ENCODE measurements around the gene EFNA2.

EFNA2 gene

DNA sequence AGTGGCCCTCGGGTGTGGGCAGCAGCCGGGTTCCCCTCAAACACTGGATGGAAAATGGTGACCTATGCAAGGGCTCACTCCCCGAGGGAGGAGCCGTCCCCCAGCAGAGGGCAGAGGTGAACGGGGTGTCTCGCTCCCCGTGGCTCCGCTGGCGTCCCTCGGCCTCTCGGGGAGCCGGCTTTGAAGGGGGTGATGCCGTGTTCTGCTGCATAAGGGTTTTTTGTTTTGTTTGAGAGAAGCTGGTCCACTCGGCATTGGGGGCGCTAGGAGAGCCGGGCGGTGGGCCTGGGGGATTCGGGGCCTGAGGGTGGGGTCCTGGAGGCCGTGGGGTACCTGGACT, 4.0 kb downstream of the EFNA2 start:
- no peaks in the 10 kb centered on the region for H3K9me2 ChIP-seq (replicated peaks; ENCODE audit: insufficient read depth, low read length)
- TF ChIP-seq, protein P1, sequence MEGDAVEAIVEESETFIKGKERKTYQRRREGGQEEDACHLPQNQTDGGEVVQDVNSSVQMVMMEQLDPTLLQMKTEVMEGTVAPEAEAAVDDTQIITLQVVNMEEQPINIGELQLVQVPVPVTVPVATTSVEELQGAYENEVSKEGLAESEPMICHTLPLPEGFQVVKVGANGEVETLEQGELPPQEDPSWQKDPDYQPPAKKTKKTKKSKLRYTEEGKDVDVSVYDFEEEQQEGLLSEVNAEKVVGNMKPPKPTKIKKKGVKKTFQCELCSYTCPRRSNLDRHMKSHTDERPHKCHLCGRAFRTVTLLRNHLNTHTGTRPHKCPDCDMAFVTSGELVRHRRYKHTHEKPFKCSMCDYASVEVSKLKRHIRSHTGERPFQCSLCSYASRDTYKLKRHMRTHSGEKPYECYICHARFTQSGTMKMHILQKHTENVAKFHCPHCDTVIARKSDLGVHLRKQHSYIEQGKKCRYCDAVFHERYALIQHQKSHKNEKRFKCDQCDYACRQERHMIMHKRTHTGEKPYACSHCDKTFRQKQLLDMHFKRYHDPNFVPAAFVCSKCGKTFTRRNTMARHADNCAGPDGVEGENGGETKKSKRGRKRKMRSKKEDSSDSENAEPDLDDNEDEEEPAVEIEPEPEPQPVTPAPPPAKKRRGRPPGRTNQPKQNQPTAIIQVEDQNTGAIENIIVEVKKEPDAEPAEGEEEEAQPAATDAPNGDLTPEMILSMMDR (IDR thresholded peaks at IDR 0.05; ENCODE audit: insufficient read depth, low read length, poor library complexity, severe bottlenecking), result no peak
- TF ChIP-seq EZH2phosphoT487 (conservative IDR thresholded peaks at IDR 0.05; ENCODE audit: low read length), result no peak
- H3K36me3 ChIP-seq (ENCODE audit: low read length), result no peaks in the 10 kb centered on the region
- no peaks in the 10 kb centered on the region for H4K20me1 ChIP-seq (ENCODE audit: low read depth, low read length)
- H3K27ac ChIP-seq (ENCODE audit: low read depth, low read length), result no peak overlapping the region
- H3K9ac ChIP-seq (ENCODE audit: low read length), result no peak overlapping the region
- H3K27me3 ChIP-seq (ENCODE audit: low read length), result peaks cover 4% of the 10 kb centered on the region; the same call in 1 of the 2 replicates
- H3K9me3 ChIP-seq (ENCODE audit: insufficient read depth, low read length), result no peaks in the 10 kb centered on the region
- no peaks in the 10 kb centered on the region for H3K79me2 ChIP-seq (ENCODE audit: insufficient read depth, low read length)
- H3K4me3 ChIP-seq (ENCODE audit: insufficient read depth, low read length, poor library complexity, severe bottlenecking), result no peak overlapping the region
- no peak overlapping the region for H3K4me2 ChIP-seq (ENCODE audit: low read depth, low read length, poor library complexity, severe bottlenecking)
- H2AFZ ChIP-seq (ENCODE audit: low read depth, low read length, severe bottlenecking), result no peak overlapping the region
- no peaks in the 10 kb centered on the region for H3F3A ChIP-seq (ENCODE audit: insufficient read depth)

DNA sequence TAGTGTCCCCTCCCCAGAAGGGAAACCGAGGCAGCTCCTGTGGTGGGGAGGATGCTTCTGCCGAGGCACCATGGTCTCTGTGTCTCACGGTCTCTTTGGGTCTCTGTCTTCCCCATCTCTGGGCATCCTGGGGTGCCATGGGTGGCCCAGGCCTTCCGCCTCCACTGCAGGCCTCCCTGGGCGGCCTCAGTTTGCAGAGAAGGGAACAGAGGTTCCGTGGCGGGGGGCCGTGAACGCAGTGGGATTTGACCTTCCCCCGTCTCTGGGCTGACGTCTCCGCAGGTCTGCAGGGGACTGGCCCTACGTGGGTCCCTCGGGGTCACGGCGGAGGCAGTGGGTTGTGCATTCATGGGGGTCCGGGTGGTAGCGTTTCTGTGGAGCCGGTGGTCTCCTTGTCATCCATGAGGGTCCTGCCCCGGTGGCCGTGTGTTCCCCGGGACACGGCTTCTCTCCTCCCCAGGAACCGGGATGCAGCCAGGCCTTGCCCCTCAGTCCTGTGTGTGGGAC, 4.6 kb downstream of the EFNA2 start:
- H4K20me1 ChIP-seq (ENCODE audit: low read depth, low read length), result no peaks in the 10 kb centered on the region
- peaks cover 4% of the 10 kb centered on the region; the same call in 1 of the 2 replicates for H3K27me3 ChIP-seq (ENCODE audit: low read length)
- no peak overlapping the region for H3K4me2 ChIP-seq (ENCODE audit: low read depth, low read length, poor library complexity, severe bottlenecking)

DNA sequence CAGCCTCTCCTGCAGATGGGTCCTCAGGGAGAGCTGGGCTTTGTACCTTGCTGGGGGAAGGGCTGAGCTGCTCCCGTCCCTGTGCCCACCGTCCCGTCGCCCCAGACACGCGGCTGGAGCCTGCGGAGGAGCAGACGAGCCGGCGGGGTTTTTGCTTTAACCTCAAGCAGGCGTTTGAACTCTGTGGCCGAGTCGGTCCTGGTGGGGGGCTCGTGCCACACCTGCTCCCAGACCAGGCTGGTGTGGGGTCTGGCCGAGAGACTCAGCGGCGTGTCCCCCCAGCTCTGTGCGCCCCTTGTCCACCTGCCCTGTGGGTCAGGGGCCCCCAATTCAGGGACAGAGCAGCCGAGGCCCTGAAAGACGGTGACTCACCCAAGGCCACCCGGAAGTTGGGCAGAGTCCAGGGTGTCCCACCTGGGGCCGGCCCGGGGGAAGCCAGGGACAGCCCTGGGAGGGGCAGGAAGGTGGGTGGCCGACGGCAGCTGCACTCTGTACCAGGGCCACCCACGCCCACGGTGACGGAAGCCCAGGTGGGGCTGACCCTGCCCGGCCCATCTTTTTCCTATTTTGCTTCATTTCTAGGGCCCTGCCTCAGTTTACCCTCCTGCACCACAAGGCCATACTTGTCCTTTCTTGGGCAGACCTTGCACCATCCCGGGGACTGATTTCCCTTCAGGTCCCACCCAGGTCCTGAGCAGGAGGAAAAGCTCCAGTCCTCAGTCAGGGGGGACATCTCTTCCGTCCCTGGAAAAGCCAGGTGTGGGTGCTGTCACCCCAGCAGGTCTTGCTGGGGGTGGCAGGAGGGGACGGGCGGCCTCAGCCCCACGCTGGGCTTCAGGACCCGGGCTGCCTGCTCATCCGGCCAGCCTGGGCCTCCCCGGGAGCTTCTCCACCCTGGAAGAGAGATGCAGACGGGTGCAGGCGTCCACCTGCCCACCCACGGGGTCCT, 5.3 kb downstream of the EFNA2 start:
- Histone ChIP-seq H3K27me3 (ENCODE audit: low read length) (peaks cover 4% of the 10 kb centered on the region; the same call in 1 of the 2 replicates), H3K9ac (ENCODE audit: low read length) (no peak overlapping the region), H3K9me2 (replicated peaks; ENCODE audit: insufficient read depth, low read length) (no peaks in the 10 kb centered on the region), H3K9me3 (ENCODE audit: insufficient read depth, low read length) (no peaks in the 10 kb centered on the region), H3K27ac (ENCODE audit: low read depth, low read length) (no peak overlapping the region), H3K79me2 (ENCODE audit: insufficient read depth, low read length) (no peaks in the 10 kb centered on the region), H4K20me1 (ENCODE audit: low read depth, low read length) (no peaks in the 10 kb centered on the region), H3F3A (ENCODE audit: insufficient read depth) (no peaks in the 10 kb centered on the region), H3K4me3 (ENCODE audit: insufficient read depth, low read length, poor library complexity, severe bottlenecking) (no peak overlapping the region), H2AFZ (ENCODE audit: low read depth, low read length, severe bottlenecking) (no peak overlapping the region), H3K4me2 (ENCODE audit: low read depth, low read length, poor library complexity, severe bottlenecking) (no peak overlapping the region), H3K36me3 (ENCODE audit: low read length) (no peaks in the 10 kb centered on the region)
- TF ChIP-seq EZH2phosphoT487 (conservative IDR thresholded peaks at IDR 0.05; ENCODE audit: low read length), result no peak
- TF ChIP-seq, protein P1 (IDR thresholded peaks at IDR 0.05; ENCODE audit: insufficient read depth, low read length, poor library complexity, severe bottlenecking), result no peak

More for the DNA sequence above, 4.6 kb downstream of the EFNA2 start:
- Histone ChIP-seq H3K79me2 (ENCODE audit: insufficient read depth, low read length) (no peaks in the 10 kb centered on the region), H3K9ac (ENCODE audit: low read length) (no peak overlapping the region), H2AFZ (ENCODE audit: low read depth, low read length, severe bottlenecking) (no peak overlapping the region), H3K27ac (ENCODE audit: low read depth, low read length) (no peak overlapping the region), H3K9me2 (replicated peaks; ENCODE audit: insufficient read depth, low read length) (no peaks in the 10 kb centered on the region), H3K36me3 (ENCODE audit: low read length) (no peaks in the 10 kb centered on the region), H3F3A (ENCODE audit: insufficient read depth) (no peaks in the 10 kb centered on the region), H3K9me3 (ENCODE audit: insufficient read depth, low read length) (no peaks in the 10 kb centered on the region), H3K4me3 (ENCODE audit: insufficient read depth, low read length, poor library complexity, severe bottlenecking) (no peak overlapping the region)
- TF ChIP-seq, protein P1 (IDR thresholded peaks at IDR 0.05; ENCODE audit: insufficient read depth, low read length, poor library complexity, severe bottlenecking), result no peak
- no peak for TF ChIP-seq EZH2phosphoT487 (conservative IDR thresholded peaks at IDR 0.05; ENCODE audit: low read length)

All from SU-DHL-6 (cell line).